Ishikawa (cell line): Measurements from ENCODE around the gene CKLF.

Experiments used
- CEBPB ChIP-seq: IDR thresholded peaks from 2 replicates; pipeline ENCODE4 v1.6.1; 2012
- CREB1 ChIP-seq: IDR thresholded peaks from 2 replicates; pipeline ENCODE4 v1.6.1; 2012; ENCODE audit warnings: low read depth
- EGR1 ChIP-seq: IDR thresholded peaks from 2 replicates; pipeline ENCODE4 v1.6.1; 2012
- EP300 ChIP-seq: IDR thresholded peaks from 2 replicates; pipeline ENCODE4 v1.6.1; 2012; ENCODE audit warnings: borderline replicate concordance
- FOXM1 ChIP-seq: IDR thresholded peaks from 2 replicates; pipeline ENCODE4 v1.6.1; 2012; ENCODE audit warnings: low read depth, borderline replicate concordance
- MAX ChIP-seq: IDR thresholded peaks from 2 replicates; pipeline ENCODE4 v1.6.1; 2012
- NFIC ChIP-seq: IDR thresholded peaks from 2 replicates; pipeline ENCODE4 v1.6.1; 2012
- RAD21 ChIP-seq: IDR thresholded peaks from 2 replicates; pipeline ENCODE4 v1.6.1; 2012; ENCODE audit warnings: low read depth
- REST ChIP-seq: IDR thresholded peaks from 2 replicates; pipeline ENCODE4 v1.6.1; 2012; ENCODE audit warnings: low read depth, mild to moderate bottlenecking
- TAF1 ChIP-seq: IDR thresholded peaks from 2 replicates; pipeline ENCODE4 v1.6.1; 2012; ENCODE audit warnings: low read depth, mild to moderate bottlenecking
- TCF12 ChIP-seq: IDR thresholded peaks from 2 replicates; pipeline ENCODE4 v1.6.1; 2012; ENCODE audit warnings: low read depth
- TEAD4 ChIP-seq: IDR thresholded peaks from 2 replicates; pipeline ENCODE4 v1.6.1; 2012
- USF1 ChIP-seq: IDR thresholded peaks from 2 replicates; pipeline ENCODE4 v1.6.1; 2012
- YY1 ChIP-seq: IDR thresholded peaks from 2 replicates; pipeline ENCODE4 v1.6.1; 2012; ENCODE audit warnings: low read depth
- ZBTB7A ChIP-seq: IDR thresholded peaks from 2 replicates; pipeline ENCODE4 v1.6.1; 2012; ENCODE audit warnings: low read depth

Gene CKLF

GRCh38 chr16:66569827-66570405, 17.5 kb downstream of the CKLF start:
- TF ChIP-seq CEBPB (0 out of 2 replicates have a peak, but pooled peaks have one; percentile 8), ZBTB7A (no peak)

GRCh38 chr16:66572356-66572755, 20.0 kb downstream of the CKLF start:
- TF ChIP-seq REST (no peak), ZBTB7A (no peak), MAX (no peak), TCF12 (no peak), TEAD4 (no peak), YY1 (no peak), EGR1 (no peak), FOXM1 (no peak), TAF1 (no peak)

- TF ChIP-seq REST (no peak), TAF1 (no peak), TEAD4 (no peak), TCF12 (no peak)
These were observed 21.7 kb downstream of the CKLF start for GRCh38 chr16:66574081-66574480.

GRCh38 chr16:66574531-66574930, 22.2 kb downstream of the CKLF start:
- TF ChIP-seq USF1 (no peak), YY1 (no peak), EP300 (no peak), FOXM1 (no peak), REST (no peak), CEBPB (no peak), TEAD4 (no peak), MAX (no peak), CREB1 (no peak), TCF12 (no peak), EGR1 (no peak), NFIC (no peak)

- TF ChIP-seq TEAD4 (no peak), TCF12 (no peak)
These were observed 22.7 kb downstream of the CKLF start for GRCh38 chr16:66575060-66575459.

GRCh38 chr16:66576296-66576695, 23.9 kb downstream of the CKLF start:
- TF ChIP-seq USF1 (no peak), TCF12 (no peak), YY1 (no peak), RAD21 (no peak), TAF1 (no peak), NFIC (no peak), ZBTB7A (no peak), CEBPB (no peak), CREB1 (no peak), TEAD4 (no peak), FOXM1 (no peak), EP300 (no peak), REST (no peak)
